Erythroblast (primary cell): ENCODE results near the gene VPS11.

ENCODE experiments used
- GATA1 ChIP-seq: IDR thresholded peaks from 2 replicates; pipeline ENCODE4 v1.6.1; 2011; ENCODE audit warnings: low read depth, mild to moderate bottlenecking, control low read depth, low read length, moderate library complexity
- POLR2A ChIP-seq: IDR thresholded peaks from 2 replicates; pipeline ENCODE4 v1.6.1; 2011; ENCODE audit warnings: mild to moderate bottlenecking, low read length

DNA sequence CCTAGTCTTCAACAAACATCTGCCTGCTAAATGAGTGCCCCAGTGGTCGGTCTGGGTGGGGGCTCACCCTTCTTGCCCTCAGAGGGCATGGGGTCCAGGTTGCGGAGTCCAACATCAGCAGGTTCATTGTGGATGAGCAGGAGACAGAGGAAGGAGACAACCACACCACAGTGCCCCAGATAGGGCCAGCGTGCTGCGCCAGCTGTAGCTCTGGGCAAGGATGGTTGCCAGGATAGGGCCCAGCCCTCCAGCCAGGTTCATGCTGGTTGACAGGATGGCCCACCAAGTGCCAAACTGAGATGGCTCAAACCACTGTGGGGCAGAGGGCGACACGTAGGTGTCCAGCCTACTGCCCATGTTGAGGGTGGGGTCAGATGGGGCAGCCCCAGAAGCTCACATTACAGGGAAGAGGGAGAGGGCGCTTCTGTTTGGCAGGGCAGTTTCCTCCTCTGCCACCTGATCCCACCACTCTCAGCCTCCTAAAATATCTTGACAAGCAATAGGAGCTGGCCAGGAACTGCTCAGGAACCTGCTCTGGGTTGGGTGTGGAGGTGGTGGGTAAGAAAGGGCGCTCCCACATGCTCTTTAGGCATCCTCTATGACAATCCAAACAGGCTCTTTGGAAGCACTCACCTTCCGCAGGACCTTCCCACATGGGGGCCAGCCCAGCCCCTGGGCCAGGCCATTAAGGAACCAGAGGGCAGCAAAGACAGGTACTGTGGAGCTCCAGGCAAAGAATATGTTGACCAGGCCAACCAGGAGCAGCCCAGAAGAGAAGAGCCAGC lies 39.9 kb upstream of the VPS11 start:
- no peak for TF ChIP-seq POLR2A
- TF ChIP-seq GATA1: no peak
